Activated naive CD4-positive, alpha-beta T cell treated with anti-CD3 and anti-CD28 coated beads for 36 hours (primary cell): ENCODE results near the gene RAB10. TPM values are rescaled to one million over a fixed set of nuclear protein-coding genes. Genes with fewer than 3 reads are reported as not detected.
"Not testable (repeated sequence)": the region's sequence is repeated elsewhere in the genome, so short reads cannot be mapped to it uniquely, and the experiment has no call there.

Experiments used
- CTCF ChIA-PET: fragments of 350-600 bp; sonication (Branson Sonifier 250); formaldehyde crosslinking; loops from one replicate; lab custom pipeline; 2021; ENCODE audit warnings: antibody characterized with exemption; lab: Charles Lee
- DNase-seq: peaks from one replicate; pipeline ENCODE4 v3.0.0-alpha.2; 2020
- H3K27ac Mint-ChIP-seq: one replicate; pipeline ENCODE4 v1.8.0; 2021; ENCODE audit warnings: mild to moderate bottlenecking, mixed read lengths
- H3K27me3 Mint-ChIP-seq: one replicate; pipeline ENCODE4 v1.8.0; 2021; ENCODE audit warnings: low read depth, mixed read lengths
- H3K36me3 Mint-ChIP-seq: one replicate; pipeline ENCODE4 v1.8.0; 2021; ENCODE audit warnings: low read depth, mixed read lengths
- H3K4me1 Mint-ChIP-seq: one replicate; pipeline ENCODE4 v1.8.0; 2021; ENCODE audit warnings: low read depth, mixed read lengths
- H3K4me3 Mint-ChIP-seq: one replicate; pipeline ENCODE4 v1.8.0; 2021; ENCODE audit warnings: mild to moderate bottlenecking, moderate library complexity, mixed read lengths
- H3K9me3 Mint-ChIP-seq: one replicate; pipeline ENCODE4 v1.8.0; 2021; ENCODE audit warnings: mixed read lengths
- intact Hi-C: fragments of 100-400 bp; cut with micrococcal nuclease; formaldehyde crosslinking; loops from one replicate; pipeline ENCODE4 v1.15.1; 2023
- total RNA-seq, 2 experiments: library from RNA; stranded (reverse); gene quantifications; one replicate each; pipeline ENCODE4 v1.2.3, GENCODE V29; 2021

Gene RAB10
- total RNA-seq, 2 experiments from 2014 or later: 84.2 to 93.0 TPM

DNA sequence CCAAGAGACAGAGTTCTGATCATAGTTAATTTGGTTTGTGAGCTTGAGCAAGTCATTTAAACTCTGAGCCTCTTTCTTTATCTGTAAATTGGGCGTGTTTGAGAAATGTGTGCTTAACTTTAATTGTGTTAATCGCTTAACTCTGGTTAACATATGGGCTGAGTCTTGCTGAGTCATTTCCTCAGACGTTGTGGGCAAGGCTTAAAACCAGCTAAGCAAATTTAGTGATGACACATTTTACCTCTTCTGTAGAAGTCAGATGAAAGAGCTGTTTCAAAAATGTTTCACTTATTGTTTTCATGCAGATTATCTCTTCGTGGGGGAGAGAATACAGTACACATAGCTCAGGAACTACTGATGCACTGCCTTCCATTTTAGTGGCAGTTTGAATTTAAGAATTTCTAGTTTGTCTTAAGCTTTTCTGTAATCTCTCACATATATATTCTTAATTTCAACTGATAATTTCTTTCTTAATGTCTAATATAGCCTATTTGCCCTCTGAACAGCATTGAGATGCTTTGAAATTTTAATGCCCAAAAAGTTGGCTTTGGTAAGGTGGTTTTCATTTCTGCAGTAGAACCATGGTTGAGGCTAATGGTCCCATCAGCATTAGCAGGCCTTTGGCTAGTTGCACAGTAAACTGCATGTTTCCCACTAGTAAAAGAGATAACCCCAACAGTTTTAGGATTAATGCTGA lies 34.9 kb downstream of the RAB10 start:
- Mint-ChIP-seq H3K9me3 (no peaks in the 10 kb centered on the region), H3K36me3 (peaks cover 8% of the 10 kb centered on the region), H3K4me3 (no peak overlapping the region), H3K27me3 (no peaks in the 10 kb centered on the region), H3K4me1 (peaks cover 47% of the 10 kb centered on the region), H3K27ac (peak overlapping the region; percentile 20)
- CTCF ChIA-PET: interaction anchor here (0.6 kb wide), 1 partner anchor 706 kb away, joined by 3 read pairs; no protein-coding TSS in a partner anchor
- intact Hi-C loops: loop anchor here (1.0 to 10.0 kb wide), 5 partner anchors 18 to 251 kb away; partner anchors contain the start of genes HADHA, HADHB and RAB10
- DNase-seq: peak; percentile 76

DNA sequence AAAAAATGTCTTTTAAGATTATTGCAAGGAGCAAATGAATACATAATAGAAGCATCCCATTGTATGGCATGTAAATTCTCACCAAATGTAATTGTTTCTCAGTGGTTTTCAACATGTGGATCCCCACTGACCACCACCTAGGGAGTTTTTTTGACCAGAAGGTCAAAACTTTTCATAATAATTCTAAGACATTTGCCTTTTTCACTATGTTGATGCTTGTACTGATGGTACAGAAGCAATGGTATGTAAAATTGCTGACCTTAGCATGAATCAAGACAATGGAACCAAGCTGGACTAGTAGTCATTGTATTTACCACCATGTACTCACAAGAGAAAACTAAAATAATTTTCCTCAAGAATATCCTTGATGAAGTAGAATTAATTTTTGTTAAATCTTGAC lies 36.8 kb downstream of the RAB10 start:
- Mint-ChIP-seq H3K27ac (no peak overlapping the region), H3K36me3 (peaks cover 8% of the 10 kb centered on the region), H3K27me3 (no peaks in the 10 kb centered on the region), H3K9me3 (no peaks in the 10 kb centered on the region), H3K4me1 (peaks cover 55% of the 10 kb centered on the region), H3K4me3 (no peak overlapping the region)
- no peak for DNase-seq
- intact Hi-C loops: no loop called here
- CTCF ChIA-PET: no interaction called here

DNA sequence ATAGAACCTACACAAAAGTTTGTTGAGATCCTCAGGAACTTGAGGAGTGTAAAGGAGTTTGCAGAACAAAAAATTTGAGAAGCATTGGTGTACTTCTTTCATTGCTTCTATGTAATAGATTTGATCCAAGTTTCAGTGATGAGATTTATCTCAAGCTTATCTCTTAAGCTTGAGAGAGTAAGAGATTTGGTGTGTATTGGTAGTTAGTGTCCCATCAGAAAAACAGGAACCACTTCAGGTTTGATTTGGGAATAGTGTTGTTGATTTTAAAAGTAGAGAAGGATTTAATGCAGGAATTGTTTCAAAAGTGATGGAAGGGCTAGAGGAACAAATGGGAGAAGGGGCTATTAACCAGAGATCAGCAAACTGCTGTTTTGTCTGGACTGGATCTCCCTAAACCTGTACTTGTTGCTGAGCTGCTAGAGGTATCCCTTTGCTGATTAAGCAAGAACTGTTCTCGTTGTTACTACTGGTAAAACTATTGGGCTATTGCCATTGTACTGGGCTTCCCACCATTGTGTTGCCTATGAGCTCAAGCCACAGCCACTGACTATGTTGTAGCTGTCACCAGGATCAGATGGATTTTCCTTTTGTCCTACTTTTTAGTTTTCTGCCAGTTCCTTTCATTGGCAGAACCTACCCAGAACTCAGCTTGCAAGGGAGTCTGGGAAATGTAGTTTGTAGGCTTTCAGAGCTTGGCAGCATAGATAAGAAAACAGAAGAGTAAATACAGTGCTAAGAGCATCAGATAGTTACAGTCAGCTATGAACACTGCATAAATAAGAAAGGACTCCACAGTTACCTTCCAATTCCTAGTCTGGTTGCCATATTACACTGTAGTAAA lies 39.3 kb downstream of the RAB10 start:
- no peaks in the 10 kb centered on the region for H3K27me3 Mint-ChIP-seq
- CTCF ChIA-PET: interaction anchor here (0.5 to 2.5 kb wide), 4 partner anchors 15 to 257 kb away, joined by 3 to 13 read pairs (median 3); no protein-coding TSS in a partner anchor
- intact Hi-C loops: no loop called here
- H3K4me3 Mint-ChIP-seq: no peak overlapping the region
- H3K4me1 Mint-ChIP-seq: peaks cover 36% of the 10 kb centered on the region
- DNase-seq: no peak
- no peaks in the 10 kb centered on the region for H3K36me3 Mint-ChIP-seq
- no peak overlapping the region for H3K27ac Mint-ChIP-seq
- no peaks in the 10 kb centered on the region for H3K9me3 Mint-ChIP-seq

DNA sequence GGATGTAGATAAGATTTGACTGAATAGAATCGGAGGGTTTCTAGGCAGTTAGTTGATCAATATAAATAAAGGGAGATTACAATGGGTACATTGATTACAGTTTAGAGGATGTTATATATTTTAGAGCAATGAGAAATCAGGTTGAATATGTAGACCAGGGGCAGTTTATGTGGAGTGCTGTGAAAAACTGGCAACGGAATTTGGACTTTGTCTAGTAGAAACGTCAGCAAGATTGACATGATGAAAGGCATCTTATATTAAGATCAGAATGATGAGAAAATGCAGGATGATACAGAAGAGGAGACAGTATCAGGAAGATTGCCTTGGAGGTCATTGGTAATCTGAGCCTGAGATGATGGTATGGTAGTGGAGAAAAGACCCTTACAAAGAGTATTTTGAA lies 39.9 kb downstream of the RAB10 start:
- Mint-ChIP-seq H3K36me3 (peaks cover 5% of the 10 kb centered on the region), H3K27ac (no peak overlapping the region), H3K4me1 (peaks cover 29% of the 10 kb centered on the region), H3K4me3 (no peak overlapping the region), H3K27me3 (no peaks in the 10 kb centered on the region), H3K9me3 (no peaks in the 10 kb centered on the region)
- no peak for DNase-seq
- intact Hi-C loops: no loop called here
- CTCF ChIA-PET: interaction anchor here (0.5 to 2.5 kb wide), 4 partner anchors 14 to 256 kb away, joined by 3 to 13 read pairs (median 3); no protein-coding TSS in a partner anchor

DNA sequence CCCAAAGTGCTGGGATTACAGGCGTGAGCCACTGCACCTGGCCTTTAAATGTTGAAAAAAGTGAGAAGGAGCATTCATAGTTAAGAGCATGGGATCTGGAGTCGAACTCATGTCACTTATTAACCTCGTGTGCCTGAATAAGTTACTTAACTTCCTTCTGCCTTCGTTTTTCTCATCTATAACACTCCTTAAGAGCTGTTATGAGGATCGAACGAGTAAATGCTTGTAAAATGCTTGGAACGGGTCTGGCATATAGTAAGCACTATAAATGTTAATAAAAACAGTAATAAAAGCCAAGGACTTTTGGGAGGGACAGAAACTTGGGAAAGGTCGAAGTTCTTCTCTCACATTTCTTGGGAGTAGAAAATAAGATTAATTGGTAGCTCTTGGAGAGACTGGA lies 40.8 kb downstream of the RAB10 start:
- no peak for DNase-seq
- H3K4me3 Mint-ChIP-seq: no peak overlapping the region
- no peak overlapping the region for H3K27ac Mint-ChIP-seq
- peaks cover 9% of the 10 kb centered on the region for H3K36me3 Mint-ChIP-seq
- peaks cover 4% of the 10 kb centered on the region for H3K9me3 Mint-ChIP-seq
- H3K27me3 Mint-ChIP-seq: no peaks in the 10 kb centered on the region
- CTCF ChIA-PET: interaction anchor here (1.2 to 1.3 kb wide), 3 partner anchors 13 to 123 kb away, joined by 3 to 4 read pairs (median 3); no protein-coding TSS in a partner anchor
- H3K4me1 Mint-ChIP-seq: peaks cover 25% of the 10 kb centered on the region
- intact Hi-C loops: no loop called here

DNA sequence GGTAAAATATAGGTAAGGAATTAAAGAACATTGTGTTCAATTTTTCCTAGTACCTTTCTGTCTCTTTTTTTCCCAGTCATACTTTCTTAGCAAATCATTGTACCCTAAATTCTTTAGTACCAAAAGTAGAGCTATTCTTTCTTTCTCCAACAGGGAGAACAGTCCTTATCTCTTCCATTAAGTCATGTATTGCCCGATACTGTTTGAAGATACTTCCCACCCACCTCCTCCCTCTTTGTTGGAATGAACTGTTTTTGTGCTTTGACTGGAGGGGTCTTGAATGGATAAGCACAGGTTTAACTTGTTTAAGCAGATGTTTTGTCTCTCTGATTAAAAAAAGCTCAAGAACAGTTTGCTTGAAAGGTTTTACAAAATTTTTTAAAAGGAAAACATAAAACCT lies 41.3 kb downstream of the RAB10 start:
- H3K4me1 Mint-ChIP-seq: peaks cover 20% of the 10 kb centered on the region
- DNase-seq: no peak
- CTCF ChIA-PET: interaction anchor here (1.2 to 1.3 kb wide), 3 partner anchors 13 to 124 kb away, joined by 3 to 4 read pairs (median 3); no protein-coding TSS in a partner anchor
- intact Hi-C loops: no loop called here
- no peak overlapping the region for H3K4me3 Mint-ChIP-seq
- peaks cover 14% of the 10 kb centered on the region for H3K36me3 Mint-ChIP-seq
- peaks cover 4% of the 10 kb centered on the region for H3K9me3 Mint-ChIP-seq
- H3K27ac Mint-ChIP-seq: no peak overlapping the region
- H3K27me3 Mint-ChIP-seq: no peaks in the 10 kb centered on the region

DNA sequence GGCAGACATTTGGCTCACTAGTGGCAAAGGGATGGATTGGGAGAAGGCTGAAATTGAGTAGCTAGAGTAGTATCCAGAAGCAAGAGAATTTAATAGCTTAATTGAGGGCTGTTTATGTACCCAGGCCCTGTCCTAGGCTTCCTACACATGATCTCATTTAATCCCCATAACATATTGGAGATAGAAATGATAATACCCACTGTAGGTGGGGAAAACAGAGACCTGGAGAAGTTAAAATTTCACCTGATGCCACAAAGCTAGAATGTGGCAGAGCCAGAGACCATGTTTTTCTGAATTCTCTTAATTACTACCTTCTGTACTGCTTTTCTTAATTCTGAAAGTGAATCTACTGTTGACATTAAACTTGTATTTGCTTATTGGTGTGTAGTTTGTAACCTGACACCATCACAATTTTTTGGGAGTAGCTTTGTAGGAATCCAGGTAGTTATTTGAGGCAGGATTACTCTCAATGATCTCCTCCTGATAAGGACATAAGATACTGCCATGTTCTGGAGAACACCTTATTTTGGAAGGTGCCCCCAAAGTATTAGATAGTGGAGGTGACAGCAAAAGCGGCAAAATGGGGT lies 42.2 kb downstream of the RAB10 start:
- no peak overlapping the region for H3K27ac Mint-ChIP-seq
- H3K27me3 Mint-ChIP-seq: no peaks in the 10 kb centered on the region
- no peak for DNase-seq
- intact Hi-C loops: no loop called here
- CTCF ChIA-PET: interaction anchor here (0.5 to 1.3 kb wide), 3 partner anchors 10 to 72 kb away, joined by 3 to 4 read pairs (median 3); no protein-coding TSS in a partner anchor
- H3K4me3 Mint-ChIP-seq: no peak overlapping the region
- H3K4me1 Mint-ChIP-seq: peaks cover 20% of the 10 kb centered on the region
- H3K9me3 Mint-ChIP-seq: peaks cover 12% of the 10 kb centered on the region
- peaks cover 23% of the 10 kb centered on the region for H3K36me3 Mint-ChIP-seq

DNA sequence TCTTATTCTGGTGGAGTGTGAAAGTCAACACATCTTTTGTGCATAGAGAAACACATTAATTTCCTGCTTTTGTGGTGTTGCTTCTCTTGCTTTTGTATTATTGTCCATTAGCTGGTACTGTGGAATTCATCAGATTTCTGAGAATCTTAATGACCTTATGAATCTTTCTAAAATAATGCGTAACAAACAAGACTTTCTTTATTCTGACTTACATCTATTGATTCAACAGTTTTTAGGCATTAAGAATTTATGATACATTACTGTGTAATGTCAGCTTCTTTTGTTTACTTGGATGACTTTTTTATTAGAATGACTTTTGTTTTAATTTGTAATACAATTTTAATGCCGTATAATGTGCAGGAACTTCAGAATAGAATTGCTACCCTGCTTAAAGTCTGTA lies 43.4 kb downstream of the RAB10 start:
- H3K4me3 Mint-ChIP-seq: no peak overlapping the region
- intact Hi-C loops: no loop called here
- peaks cover 20% of the 10 kb centered on the region for H3K4me1 Mint-ChIP-seq
- H3K27me3 Mint-ChIP-seq: no peaks in the 10 kb centered on the region
- CTCF ChIA-PET: no interaction called here
- peaks cover 26% of the 10 kb centered on the region for H3K36me3 Mint-ChIP-seq
- no peak for DNase-seq
- no peak overlapping the region for H3K27ac Mint-ChIP-seq
- peaks cover 14% of the 10 kb centered on the region for H3K9me3 Mint-ChIP-seq

DNA sequence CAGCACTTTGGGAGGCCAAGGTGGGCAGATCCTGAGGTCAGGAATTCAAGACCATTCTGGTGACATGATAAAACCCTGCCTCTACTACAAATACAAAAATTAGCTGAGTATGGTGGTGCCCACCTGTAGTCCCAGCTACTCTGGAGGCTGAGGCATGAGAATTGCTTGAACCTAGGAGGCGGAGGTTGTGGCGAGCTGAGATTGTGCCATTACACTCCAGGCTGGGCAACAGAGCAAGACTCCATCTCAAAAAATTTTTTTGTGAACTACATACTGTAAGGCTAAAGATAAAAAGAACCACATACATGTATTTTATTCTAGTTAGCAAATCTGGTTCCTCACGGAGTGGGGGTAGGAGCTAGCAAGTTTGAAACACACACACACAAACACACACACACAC lies 45.1 kb downstream of the RAB10 start:
- Mint-ChIP-seq H3K4me1 (peaks cover 15% of the 10 kb centered on the region), H3K36me3 (peaks cover 27% of the 10 kb centered on the region), H3K9me3 (peaks cover 15% of the 10 kb centered on the region), H3K4me3 (no peak overlapping the region), H3K27me3 (no peaks in the 10 kb centered on the region), H3K27ac (no peak overlapping the region)
- CTCF ChIA-PET: no interaction called here
- no peak for DNase-seq
- intact Hi-C loops: no loop called here

DNA sequence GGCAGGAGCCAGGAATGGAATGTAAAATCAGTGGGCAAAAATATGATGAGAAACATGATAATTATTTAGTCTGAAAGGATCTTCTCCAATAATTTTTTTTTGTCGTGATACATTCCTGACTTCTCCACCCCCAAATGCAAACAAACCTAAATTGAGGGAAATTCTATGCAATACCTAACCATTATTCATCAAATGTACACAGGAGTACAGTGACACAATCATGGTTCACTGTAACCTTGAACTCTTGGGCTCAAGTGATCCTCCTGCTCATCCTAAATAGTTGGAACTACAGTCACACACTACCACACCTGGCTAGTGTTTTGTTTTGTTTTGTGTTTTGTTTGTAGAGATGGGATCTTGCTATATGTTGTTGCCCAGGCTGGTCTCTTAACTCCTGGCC lies 46.5 kb downstream of the RAB10 start:
- peaks cover 31% of the 10 kb centered on the region for H3K36me3 Mint-ChIP-seq
- CTCF ChIA-PET: no interaction called here
- H3K27me3 Mint-ChIP-seq: no peaks in the 10 kb centered on the region

DNA sequence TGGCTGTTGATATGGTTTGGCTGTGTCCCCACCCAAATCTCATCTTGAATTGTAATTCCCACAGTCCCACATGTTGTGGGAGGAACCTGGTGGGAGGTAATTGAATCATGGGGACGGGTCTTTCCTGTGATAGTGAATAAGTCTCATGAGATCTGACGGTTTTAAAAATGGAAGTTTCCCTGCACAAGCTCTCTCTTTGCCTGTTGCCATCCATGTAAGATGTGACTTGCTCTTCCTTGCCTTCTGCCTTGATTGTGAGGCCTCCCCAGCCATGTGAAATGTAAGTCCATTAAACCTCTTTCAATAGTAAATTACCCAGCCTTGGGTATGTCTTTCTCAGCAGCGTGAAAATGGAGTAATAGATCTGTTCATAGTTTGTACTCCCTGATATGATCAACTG lies 47.0 kb downstream of the RAB10 start:
- Mint-ChIP-seq H3K9me3 (peaks cover 18% of the 10 kb centered on the region), H3K4me1 (peaks cover 13% of the 10 kb centered on the region), H3K36me3 (peaks cover 31% of the 10 kb centered on the region)
- H3K4me3 Mint-ChIP-seq, H3K27ac Mint-ChIP-seq, H3K27me3 Mint-ChIP-seq, DNase-seq, CTCF ChIA-PET, intact Hi-C loops: not testable (repeated sequence)

More for the DNA sequence above, 46.5 kb downstream of the RAB10 start:
- DNase-seq: no peak
- Mint-ChIP-seq H3K4me3 (no peak overlapping the region), H3K27ac (no peak overlapping the region), H3K9me3 (peaks cover 18% of the 10 kb centered on the region), H3K4me1 (peaks cover 12% of the 10 kb centered on the region)
- intact Hi-C loops: no loop called here

DNA sequence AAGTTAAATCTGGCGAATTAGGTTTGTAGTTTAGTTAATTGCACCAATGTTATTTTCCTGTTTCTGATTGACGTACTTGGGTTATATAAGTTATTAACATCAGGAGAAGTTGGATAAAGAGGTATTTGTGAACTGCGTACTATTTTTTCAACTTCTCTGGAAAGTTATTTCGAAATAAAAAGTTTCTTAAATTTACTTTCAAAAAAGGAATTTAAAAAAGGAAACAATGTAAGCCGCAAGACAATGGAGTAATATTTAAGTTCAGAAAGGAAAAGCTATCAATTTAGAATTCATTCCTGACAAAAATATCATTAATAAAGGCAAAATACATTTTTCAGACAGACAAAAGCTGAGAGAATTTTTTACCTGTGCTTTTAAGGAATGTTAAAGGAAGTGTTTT lies 47.7 kb downstream of the RAB10 start:
- Mint-ChIP-seq H3K4me1 (peaks cover 19% of the 10 kb centered on the region), H3K9me3 (peaks cover 18% of the 10 kb centered on the region), H3K27me3 (no peaks in the 10 kb centered on the region), H3K4me3 (no peak overlapping the region), H3K27ac (no peak overlapping the region), H3K36me3 (peaks cover 31% of the 10 kb centered on the region)
- CTCF ChIA-PET: interaction anchor here (0.6 kb wide), 1 partner anchor 131 kb away, joined by 3 read pairs; no protein-coding TSS in a partner anchor
- intact Hi-C loops: no loop called here
- DNase-seq: no peak
